ENCODE results near the gene FAM181A.

FAM181A gene

DNA sequence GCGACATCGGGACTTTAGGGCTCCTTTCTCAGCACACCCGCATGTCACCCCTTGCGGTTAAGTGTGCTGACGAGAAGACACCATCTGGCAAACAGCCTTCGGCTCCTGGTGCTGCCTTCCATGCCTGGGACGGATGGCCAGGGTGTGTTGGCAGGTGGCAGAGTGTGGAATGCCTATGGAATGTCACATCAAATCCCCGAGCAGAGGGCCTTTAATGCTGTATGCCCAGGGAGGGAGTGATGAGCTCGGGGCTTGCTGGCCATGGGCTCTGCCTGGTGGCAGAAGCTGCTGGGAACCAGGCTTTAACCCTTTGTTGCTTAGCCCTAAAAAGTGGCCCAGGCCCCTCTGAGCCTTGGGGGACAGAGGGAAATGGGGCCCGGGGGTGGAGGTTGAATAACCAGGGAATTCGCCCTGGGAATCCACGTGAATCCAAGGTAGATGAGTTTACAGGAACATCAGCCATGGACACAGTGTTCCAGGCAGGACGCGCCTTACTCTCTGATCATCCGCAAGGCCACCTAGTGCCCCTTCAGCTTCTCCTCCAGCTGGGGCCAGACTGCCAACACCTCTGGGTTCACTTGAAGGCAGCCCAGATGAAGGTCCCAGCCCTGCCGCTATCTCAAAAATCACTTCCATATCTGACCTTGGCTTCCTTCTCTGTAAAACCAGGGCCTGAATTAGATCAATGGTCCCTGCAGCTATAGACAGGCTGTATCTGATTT lies 17.4 kb downstream of the FAM181A start:
- Mint-ChIP-seq H3K9me3 (no peaks in the 10 kb centered on the region), H3K27me3 (ENCODE audit: low read depth, poor library complexity) (peaks cover 38% of the 10 kb centered on the region), H3K27ac (no peak overlapping the region), H3K4me3 (no peak overlapping the region), H3K4me1 (peaks cover 37% of the 10 kb centered on the region), H3K36me3 (ENCODE audit: low read depth) (no peaks in the 10 kb centered on the region)
- TF ChIP-seq, protein P1, sequence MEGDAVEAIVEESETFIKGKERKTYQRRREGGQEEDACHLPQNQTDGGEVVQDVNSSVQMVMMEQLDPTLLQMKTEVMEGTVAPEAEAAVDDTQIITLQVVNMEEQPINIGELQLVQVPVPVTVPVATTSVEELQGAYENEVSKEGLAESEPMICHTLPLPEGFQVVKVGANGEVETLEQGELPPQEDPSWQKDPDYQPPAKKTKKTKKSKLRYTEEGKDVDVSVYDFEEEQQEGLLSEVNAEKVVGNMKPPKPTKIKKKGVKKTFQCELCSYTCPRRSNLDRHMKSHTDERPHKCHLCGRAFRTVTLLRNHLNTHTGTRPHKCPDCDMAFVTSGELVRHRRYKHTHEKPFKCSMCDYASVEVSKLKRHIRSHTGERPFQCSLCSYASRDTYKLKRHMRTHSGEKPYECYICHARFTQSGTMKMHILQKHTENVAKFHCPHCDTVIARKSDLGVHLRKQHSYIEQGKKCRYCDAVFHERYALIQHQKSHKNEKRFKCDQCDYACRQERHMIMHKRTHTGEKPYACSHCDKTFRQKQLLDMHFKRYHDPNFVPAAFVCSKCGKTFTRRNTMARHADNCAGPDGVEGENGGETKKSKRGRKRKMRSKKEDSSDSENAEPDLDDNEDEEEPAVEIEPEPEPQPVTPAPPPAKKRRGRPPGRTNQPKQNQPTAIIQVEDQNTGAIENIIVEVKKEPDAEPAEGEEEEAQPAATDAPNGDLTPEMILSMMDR (IDR thresholded peaks at IDR 0.05), result no peak
- no peak for DNase-seq

DNA sequence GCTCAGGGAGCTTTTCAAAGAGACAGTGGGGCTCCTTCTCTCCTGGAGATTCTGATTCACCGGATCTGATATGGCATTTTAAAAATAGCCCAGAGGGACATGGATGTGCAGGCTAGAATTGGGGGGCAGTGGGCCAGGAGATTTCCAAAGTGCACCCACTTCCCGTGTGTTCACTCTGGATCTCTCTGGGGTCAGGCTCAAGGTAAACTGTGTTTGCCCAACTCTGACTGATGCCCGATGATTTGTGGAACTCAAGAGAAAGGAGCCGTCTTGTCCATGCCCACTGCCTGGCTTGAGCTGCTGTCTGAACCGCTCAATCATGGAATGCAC lies 17.9 kb downstream of the FAM181A start:
- no peak overlapping the region for H3K4me3 Mint-ChIP-seq
- peaks cover 34% of the 10 kb centered on the region for H3K27me3 Mint-ChIP-seq (ENCODE audit: low read depth, poor library complexity)
- H3K4me1 Mint-ChIP-seq, result peaks cover 37% of the 10 kb centered on the region
- TF ChIP-seq, protein P1 (IDR thresholded peaks at IDR 0.05), result no peak
- H3K9me3 Mint-ChIP-seq, result no peaks in the 10 kb centered on the region
- DNase-seq, result no peak
- H3K27ac Mint-ChIP-seq, result no peak overlapping the region
- no peaks in the 10 kb centered on the region for H3K36me3 Mint-ChIP-seq (ENCODE audit: low read depth)

DNA sequence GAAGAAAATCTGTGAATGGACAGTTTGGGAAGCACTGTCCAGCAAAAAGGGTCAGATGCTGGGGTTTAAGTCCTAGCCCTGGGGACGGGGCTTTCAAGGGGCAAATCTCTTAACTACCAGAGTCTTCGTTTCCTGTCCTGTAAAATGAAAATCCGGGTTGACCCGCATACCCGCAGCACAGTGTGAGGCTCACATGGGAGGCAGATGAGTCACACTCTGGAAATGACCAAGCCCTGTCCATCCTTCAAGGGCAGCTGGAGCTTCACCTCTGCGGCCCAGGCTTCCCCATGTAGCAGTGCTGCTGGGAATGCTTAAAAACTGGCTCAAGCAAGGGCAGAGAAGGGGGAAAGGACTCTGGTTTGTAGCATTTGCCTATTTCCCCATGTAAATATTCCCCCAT lies 19.0 kb downstream of the FAM181A start:
- no peak overlapping the region for H3K4me3 Mint-ChIP-seq
- TF ChIP-seq, protein P1 (IDR thresholded peaks at IDR 0.05), result no peak
- H3K36me3 Mint-ChIP-seq (ENCODE audit: low read depth), result no peaks in the 10 kb centered on the region
- no peak overlapping the region for H3K27ac Mint-ChIP-seq
- DNase-seq, result no peak
- H3K9me3 Mint-ChIP-seq, result no peaks in the 10 kb centered on the region
- H3K4me1 Mint-ChIP-seq, result peaks cover 37% of the 10 kb centered on the region
- H3K27me3 Mint-ChIP-seq (ENCODE audit: low read depth, poor library complexity), result peaks cover 30% of the 10 kb centered on the region

DNA sequence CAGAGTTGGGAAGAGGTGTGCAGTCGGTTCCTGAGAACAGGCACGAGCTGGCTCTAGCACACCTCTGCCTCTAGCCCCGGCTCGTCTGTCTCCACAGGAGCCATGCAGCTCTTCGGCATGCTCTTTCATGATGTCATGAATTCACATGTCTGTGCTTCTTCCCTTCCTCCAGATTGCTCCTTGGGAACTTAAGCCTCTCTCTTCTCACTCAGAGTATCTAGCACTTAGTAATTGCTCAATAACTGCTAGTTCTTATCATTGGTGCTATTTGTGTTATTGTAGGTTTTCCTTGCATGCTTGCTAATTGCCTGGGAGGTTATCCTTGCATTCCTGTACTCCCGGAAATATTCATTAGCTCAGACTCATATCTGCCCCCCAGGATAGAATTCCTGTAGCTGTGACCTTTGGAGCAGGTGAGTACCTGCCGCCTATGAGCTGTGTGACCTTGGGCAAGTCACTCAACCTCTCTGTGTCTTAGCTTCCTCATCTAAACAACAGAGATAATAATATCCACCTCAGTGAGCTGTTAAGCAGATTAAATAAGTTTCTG lies 19.5 kb downstream of the FAM181A start:
- Mint-ChIP-seq H3K4me1 (peaks cover 33% of the 10 kb centered on the region), H3K4me3 (no peak overlapping the region), H3K27me3 (ENCODE audit: low read depth, poor library complexity) (peaks cover 31% of the 10 kb centered on the region), H3K27ac (no peak overlapping the region), H3K9me3 (no peaks in the 10 kb centered on the region), H3K36me3 (ENCODE audit: low read depth) (no peaks in the 10 kb centered on the region)
- DNase-seq, result no peak
- TF ChIP-seq, protein P1 (IDR thresholded peaks at IDR 0.05), result no peak

DNA sequence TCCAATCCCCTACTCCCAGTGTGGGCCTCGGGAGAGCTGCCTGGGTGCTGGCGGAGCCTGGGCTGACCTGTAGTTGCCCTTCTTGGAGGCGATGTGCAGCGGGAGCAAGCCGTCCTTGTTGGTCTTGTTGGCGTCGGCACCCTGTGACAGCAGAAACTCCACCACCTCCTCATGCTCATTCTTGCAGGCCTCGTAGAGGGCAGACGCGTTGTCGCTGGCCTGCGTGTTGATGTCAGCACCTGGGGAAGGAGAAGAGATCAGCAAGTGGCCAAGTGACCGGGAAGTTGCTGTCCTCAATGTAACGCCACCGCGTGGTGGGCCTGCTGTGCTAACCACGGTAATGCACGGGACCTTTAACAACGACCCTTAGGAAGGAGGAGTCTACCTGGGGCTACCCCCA lies 20.1 kb downstream of the FAM181A start:
- H3K36me3 Mint-ChIP-seq (ENCODE audit: low read depth), result no peaks in the 10 kb centered on the region
- no peak overlapping the region for H3K4me3 Mint-ChIP-seq
- DNase-seq, result no peak
- no peak overlapping the region for H3K27ac Mint-ChIP-seq
- H3K4me1 Mint-ChIP-seq, result peaks cover 26% of the 10 kb centered on the region
- H3K27me3 Mint-ChIP-seq (ENCODE audit: low read depth, poor library complexity), result peaks cover 26% of the 10 kb centered on the region
- TF ChIP-seq, protein P1 (IDR thresholded peaks at IDR 0.05), result no peak
- H3K9me3 Mint-ChIP-seq, result no peaks in the 10 kb centered on the region

DNA sequence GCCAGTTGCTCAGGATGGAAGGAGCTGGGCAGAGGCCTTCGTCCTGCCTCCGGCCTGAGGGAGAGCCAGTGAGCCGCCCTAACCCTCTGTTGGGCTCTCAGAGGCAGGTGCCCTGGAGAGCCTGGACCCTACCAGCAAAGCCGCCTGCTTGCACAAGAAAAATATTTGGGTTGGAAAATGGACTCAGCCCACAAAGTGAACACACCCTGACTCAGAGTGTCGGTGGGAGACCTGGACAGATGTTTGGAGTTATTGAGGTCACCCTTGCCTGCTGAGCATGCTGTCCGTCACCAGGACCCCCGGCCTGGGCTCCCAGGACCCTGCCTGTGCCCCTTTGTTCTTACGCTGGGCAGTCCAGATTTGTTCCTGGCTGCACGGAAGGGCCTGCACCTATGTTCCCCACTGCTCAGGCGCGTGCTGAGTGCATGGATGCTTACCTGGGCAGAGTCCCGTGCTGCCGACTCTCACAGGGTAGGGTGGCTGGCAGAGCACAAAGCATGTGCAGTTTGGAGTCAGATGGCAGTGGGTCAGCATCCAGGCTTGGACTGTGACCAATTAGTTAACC lies 22.4 kb downstream of the FAM181A start:
- peaks cover 34% of the 10 kb centered on the region for H3K4me1 Mint-ChIP-seq
- no peaks in the 10 kb centered on the region for H3K9me3 Mint-ChIP-seq
- TF ChIP-seq, protein P1 (IDR thresholded peaks at IDR 0.05), result no peak
- H3K36me3 Mint-ChIP-seq (ENCODE audit: low read depth), result no peaks in the 10 kb centered on the region
- DNase-seq, result no peak
- peaks cover 25% of the 10 kb centered on the region for H3K27me3 Mint-ChIP-seq (ENCODE audit: low read depth, poor library complexity)
- no peak overlapping the region for H3K4me3 Mint-ChIP-seq
- no peak overlapping the region for H3K27ac Mint-ChIP-seq
